Stomach (tissue), 9 donors: Measurements from ENCODE around the gene G6PD. TPM values are rescaled to one million over a fixed set of nuclear protein-coding genes. Genes with fewer than 3 reads are reported as not detected.

Experiments
- DNase-seq, 2 donors: peaks; one replicate each; pipeline versions ENCODE4 v3.0.0 to v3.0.0-alpha.2; 2013 to 2019
- H3K27ac ChIP-seq, 5 donors: fragments of 200-600 bp in 4 of 5; sonication (generic) in 4 of 5; one replicate each; pipeline ENCODE4 v1.5.1; 2013 to 2019; ENCODE audit warnings: mild to moderate bottlenecking in 1 of 5, moderate library complexity in 1 of 5
- H3K27me3 ChIP-seq, 3 donors: fragments of 200-600 bp; sonication (generic); one replicate each; pipeline ENCODE4 v1.5.1; 2017 to 2019; ENCODE audit warnings: mixed run types in 1 of 3
- H3K36me3 ChIP-seq, 4 donors: fragments of 200-600 bp; sonication (generic); 1 replicate in 3 of 4; 2 replicates in 1 of 4; pipeline ENCODE4 v1.5.1; 2016 to 2019
- H3K4me1 ChIP-seq, 4 donors: fragments of 200-600 bp; sonication (generic); one replicate each; pipeline ENCODE4 v1.5.1; 2016 to 2019
- H3K4me3 ChIP-seq, 4 donors: fragments of 200-600 bp; sonication (generic) in 3 of 4; one replicate each; pipeline ENCODE4 v1.5.1; 2016 to 2019; ENCODE audit warnings: mild to moderate bottlenecking in 1 of 4
- H3K9me3 ChIP-seq, 4 donors: fragments of 200-600 bp; sonication (generic); one replicate each; pipeline ENCODE4 v1.5.1; 2016 to 2019
- CTCF ChIP-seq, 7 experiments: fragments of 450-650 bp in 4 of 7; fragments of 200-600 bp in 3 of 7; sonication (generic) in 3 of 7; IDR thresholded peaks; one replicate each; pipeline ENCODE4 v1.5.1; 2016 to 2019; ENCODE audit warnings: antibody characterized with exemption in 7 of 7, control low read depth in 2 of 7, mild to moderate bottlenecking in 1 of 7
- EP300 ChIP-seq: sonication (generic); formaldehyde crosslinking; IDR thresholded peaks from one replicate; pipeline ENCODE4 v1.6.1; 2017; ENCODE audit warnings: antibody characterized with exemption
- POLR2A ChIP-seq, 4 donors: fragments of 450-650 bp; IDR thresholded peaks; one replicate each; pipeline ENCODE4 v1.6.1; 2016; ENCODE audit warnings: antibody characterized with exemption in 4 of 4, control low read depth in 2 of 4, mild to moderate bottlenecking in 1 of 4, moderate library complexity in 1 of 4
- POLR2AphosphoS5 ChIP-seq, 3 donors: sonication (generic); formaldehyde crosslinking; IDR thresholded peaks; one replicate each; pipeline ENCODE4 v1.6.1; 2016; ENCODE audit warnings: antibody characterized with exemption in 3 of 3
- WGBS, 5 donors: extraction: QIAGEN DNeasy Blood & Tissue Kit in 3 of 5; methylation state at CpG; one replicate each; pipeline versions ENCODE4 v1.1.5 to v1.1.7; 2013 to 2018; 5-methylcytosine and 5-hydroxymethylcytosine counted together
- intact Hi-C: fragments of 100-400 bp; cut with DNase I; formaldehyde crosslinking; loops from one replicate; pipeline ENCODE4 v1.15.1; 2023; ENCODE audit warnings: low total_unique reads
- polyA plus RNA-seq, 3 donors: library from polyadenylated mRNA; stranded (reverse); fragments of 200-250 nt; gene quantifications; one replicate each; pipeline ENCODE4 v1.2.3, GENCODE V29; 2013
- total RNA-seq, 5 donors: library from RNA; depleted of rRNA; stranded (reverse); fragments of >200 nt; gene quantifications; one replicate each; pipeline versions ENCODE4 v1.1.0 to v1.2.3, GENCODE V29; 2014 to 2016
- donor health status: healthy with polysubstance abuse.
- donor health status: Bipolar disorder and iron deficiency.
- donor health status: healthy.

G6PD gene
- total and polyA plus RNA-seq, 8 donors: 10.3 to 41.7 (median 23.4) TPM

GRCh38 chrX:154490414-154491083 is 56.1 kb downstream of the G6PD start, which contains the start of gene SLC10A3:
Gene SLC10A3 (minus strand): TSS chrX:154490629. CDS start chrX:154488940, 1,689 bp downstream.
- Histone ChIP-seq H3K4me3 (peak within 1 kb of the TSS; percentile 55 to 61 (median 57)), H3K9me3 (no peaks in the 10 kb centered on the region), H3K4me1 (peaks cover 0 to 41% (median 18%) of the 10 kb centered on the region in 4 donors), H3K27ac (peak within 1 kb of the TSS; percentile 92 to 98 (median 95)), H3K36me3 (peaks cover 0 to 15% (median 8%) of the 10 kb centered on the region in 4 donors), H3K27me3 (no peaks in the 10 kb centered on the region)
- TF ChIP-seq CTCF (IDR thresholded peaks at IDR 0.05) (no peak), EP300 (no peak), POLR2AphosphoS5 (IDR thresholded peaks at IDR 0.05) (peak; percentile 67 to 87 (median 86)), POLR2A (IDR thresholded peaks at IDR 0.05) (peak in 1 of 4 donors; percentile 24)
- peak; percentile 93 to 98 for DNase-seq
- intact Hi-C loops: no loop called here
- WGBS, 5 donors: 0 to 34% (median 11%) methylated on average over 1 to 66 of the region's 71 CpGs

GRCh38 chrX:154490021-154490413 is 56.6 kb downstream of the G6PD start:
- H3K27me3 ChIP-seq: no peaks in the 10 kb centered on the region
- peak in 1 of 2 donors; percentile 64 for DNase-seq
- intact Hi-C loops: no loop called here

GRCh38 chrX:154489182-154489581 is 57.5 kb downstream of the G6PD start:
- Histone ChIP-seq H3K4me3 (peak overlapping the region; percentile 55 to 61 (median 57)), H3K36me3 (peaks cover 0 to 23% (median 17%) of the 10 kb centered on the region in 4 donors), H3K9me3 (no peaks in the 10 kb centered on the region), H3K27ac (peak overlapping the region in 4 of 5 donors; percentile 92 to 98 (median 94)), H3K27me3 (no peaks in the 10 kb centered on the region), H3K4me1 (peaks cover 0 to 54% (median 31%) of the 10 kb centered on the region in 4 donors)
- DNase-seq: no peak
- intact Hi-C loops: no loop called here
- WGBS, 5 donors: 82 to 85% (median 83%) methylated on average over 1 to 4 of the region's 4 CpGs
- TF ChIP-seq CTCF (IDR thresholded peaks at IDR 0.05) (no peak), EP300 (no peak), POLR2A (IDR thresholded peaks at IDR 0.05) (no peak), POLR2AphosphoS5 (IDR thresholded peaks at IDR 0.05) (no peak)

More at GRCh38 chrX:154490021-154490413, 56.6 kb downstream of the G6PD start:
- peak overlapping the region; percentile 92 to 98 (median 94) for H3K27ac ChIP-seq
- TF ChIP-seq CTCF (IDR thresholded peaks at IDR 0.05) (no peak), EP300 (no peak), POLR2A (IDR thresholded peaks at IDR 0.05) (no peak)
- no peaks in the 10 kb centered on the region for H3K9me3 ChIP-seq
- 1 to 31% (median 23%) methylated on average over 6 to 19 of the region's 19 CpGs; no CpG with 5 or more reads in 1 of the 5 donors for WGBS, 5 donors
- H3K4me3 ChIP-seq: peak overlapping the region; percentile 55 to 61 (median 57)
- peaks cover 0 to 46% (median 23%) of the 10 kb centered on the region in 4 donors for H3K4me1 ChIP-seq
- H3K36me3 ChIP-seq: peaks cover 0 to 16% (median 11%) of the 10 kb centered on the region in 4 donors

- no peak for DNase-seq
- no peaks in the 10 kb centered on the region for H3K27me3 ChIP-seq
- no peak for TF ChIP-seq POLR2AphosphoS5 (IDR thresholded peaks at IDR 0.05)
- TF ChIP-seq POLR2A (IDR thresholded peaks at IDR 0.05): no peak
- TF ChIP-seq EP300: no peak
- no peak for TF ChIP-seq CTCF (IDR thresholded peaks at IDR 0.05)
- intact Hi-C loops: no loop called here
- H3K4me1 ChIP-seq: peaks cover 0 to 57% (median 35%) of the 10 kb centered on the region in 4 donors
- 80 to 94% (median 88%) methylated on average over 7 to 20 of the region's 20 CpGs for WGBS, 5 donors
- H3K36me3 ChIP-seq: peaks cover 0 to 30% (median 22%) of the 10 kb centered on the region in 4 donors
- H3K4me3 ChIP-seq: no peak overlapping the region
- peak overlapping the region in 1 of 5 donors; percentile 95 for H3K27ac ChIP-seq
- no peaks in the 10 kb centered on the region for H3K9me3 ChIP-seq
Observed at GRCh38 chrX:154488336-154489075, 58.1 kb downstream of the G6PD start.
